Measurements from ENCODE around the gene ATP6AP1. TPM values are rescaled to one million over a fixed set of nuclear protein-coding genes. Genes with fewer than 3 reads are reported as not detected.
A peak's percentile ranks its signal among the peaks of the same experiment; 100 is the strongest.

ATP6AP1 gene
- total and polyA plus RNA-seq, 10 of the 15 experiments (the other 5 are each of a cell fraction or from before 2014, with no cell fraction given): 4.5 to 56.4 (median 32.0) TPM

DNA sequence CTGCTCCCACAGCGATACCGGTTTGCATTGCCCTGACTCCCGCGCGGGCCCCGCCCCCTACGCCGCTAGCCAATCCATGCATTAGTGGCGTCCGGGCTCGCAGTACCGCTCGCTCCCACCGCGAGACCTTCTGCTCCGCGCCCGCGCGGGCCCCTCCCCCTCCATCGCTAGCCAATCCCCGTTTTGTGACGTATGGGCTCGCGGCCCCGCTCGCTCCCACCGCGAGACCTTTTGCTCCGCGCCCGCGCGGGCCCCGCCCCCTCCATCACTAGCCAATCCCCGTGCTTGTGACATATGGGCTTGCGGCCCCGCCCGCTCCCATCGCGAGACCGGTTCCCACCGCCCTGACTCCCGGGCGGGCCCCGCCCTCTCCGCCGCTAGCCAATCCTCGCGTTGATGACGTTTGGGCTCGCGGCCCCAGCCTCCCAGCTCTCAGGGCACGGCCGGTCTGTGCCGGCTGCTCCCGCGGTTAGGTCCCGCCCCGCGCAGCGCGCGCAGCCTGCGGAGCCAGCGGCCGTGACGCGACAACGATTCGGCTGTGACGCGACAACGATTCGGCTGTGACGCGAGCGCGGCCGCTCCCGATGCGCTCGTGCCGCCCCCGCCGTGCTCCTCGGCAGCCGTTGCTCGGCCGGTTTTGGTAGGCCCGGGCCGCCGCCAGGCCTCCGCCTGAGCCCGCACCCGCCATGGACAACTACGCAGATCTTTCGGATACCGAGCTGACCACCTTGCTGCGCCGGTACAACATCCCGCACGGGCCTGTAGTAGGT is 49.5 kb upstream of the ATP6AP1 start, which contains the start of gene EMD (continued):
- TF ChIP-seq, protein P1, sequence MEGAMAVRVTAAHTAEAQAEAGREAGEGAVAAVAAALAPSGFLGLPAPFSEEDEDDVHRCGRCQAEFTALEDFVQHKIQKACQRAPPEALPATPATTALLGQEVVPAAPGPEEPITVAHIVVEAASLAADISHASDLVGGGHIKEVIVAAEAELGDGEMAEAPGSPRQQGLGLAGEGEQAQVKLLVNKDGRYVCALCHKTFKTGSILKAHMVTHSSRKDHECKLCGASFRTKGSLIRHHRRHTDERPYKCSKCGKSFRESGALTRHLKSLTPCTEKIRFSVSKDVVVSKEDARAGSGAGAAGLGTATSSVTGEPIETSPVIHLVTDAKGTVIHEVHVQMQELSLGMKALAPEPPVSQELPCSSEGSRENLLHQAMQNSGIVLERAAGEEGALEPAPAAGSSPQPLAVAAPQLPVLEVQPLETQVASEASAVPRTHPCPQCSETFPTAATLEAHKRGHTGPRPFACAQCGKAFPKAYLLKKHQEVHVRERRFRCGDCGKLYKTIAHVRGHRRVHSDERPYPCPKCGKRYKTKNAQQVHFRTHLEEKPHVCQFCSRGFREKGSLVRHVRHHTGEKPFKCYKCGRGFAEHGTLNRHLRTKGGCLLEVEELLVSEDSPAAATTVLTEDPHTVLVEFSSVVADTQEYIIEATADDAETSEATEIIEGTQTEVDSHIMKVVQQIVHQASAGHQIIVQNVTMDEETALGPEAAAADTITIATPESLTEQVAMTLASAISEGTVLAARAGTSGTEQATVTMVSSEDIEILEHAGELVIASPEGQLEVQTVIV (IDR thresholded peaks at IDR 0.05; ENCODE audit: borderline replicate concordance, partially characterized antibody): no peak
- TF ChIP-seq GATAD2B (conservative IDR thresholded peaks at IDR 0.05; ENCODE audit: low read depth) (peak; percentile 72), BACH1 (IDR thresholded peaks at IDR 0.05; ENCODE audit: borderline replicate concordance) (peak; percentile 78), HDGF (IDR thresholded peaks at IDR 0.05) (peak; percentile 91), NRF1 (conservative IDR thresholded peaks at IDR 0.05; ENCODE audit: low read depth, low read length) (peak; percentile 49), KLF5 (IDR thresholded peaks at IDR 0.05; ENCODE audit: partially characterized antibody) (no peak), NR2F1 (conservative IDR thresholded peaks at IDR 0.05) (0 out of 2 replicates have a peak, but pooled peaks have one; percentile 22), SUZ12 (IDR thresholded peaks at IDR 0.05; ENCODE audit: unreplicated experiment) (no peak), RUNX3 (IDR thresholded peaks at IDR 0.05; ENCODE audit: low read length) (peak; percentile 5), SREBF1 (IDR thresholded peaks at IDR 0.05; ENCODE audit: low read length) (no peak), SPI1 (IDR thresholded peaks at IDR 0.05; ENCODE audit: borderline replicate concordance, insufficient read depth, low read depth, low read length) (no peak), POLR2AphosphoS2 (IDR thresholded peaks at IDR 0.05; ENCODE audit: low read depth, low read length) (0 out of 2 replicates have a peak, but pooled peaks have one; percentile 14), ZNF207 (IDR thresholded peaks at IDR 0.05; ENCODE audit: borderline replicate concordance) (0 out of 2 replicates have a peak, but pooled peaks have one; percentile 75), ATF7 (IDR thresholded peaks at IDR 0.05; ENCODE audit: low read depth) (0 out of 2 replicates have a peak, but pooled peaks have one; percentile 20), PAX5 (IDR thresholded peaks at IDR 0.05; ENCODE audit: borderline replicate concordance, low read depth, low read length) (peak; percentile 91), IKZF2 (IDR thresholded peaks at IDR 0.05) (no peak)
- TF ChIP-seq, protein P2, sequence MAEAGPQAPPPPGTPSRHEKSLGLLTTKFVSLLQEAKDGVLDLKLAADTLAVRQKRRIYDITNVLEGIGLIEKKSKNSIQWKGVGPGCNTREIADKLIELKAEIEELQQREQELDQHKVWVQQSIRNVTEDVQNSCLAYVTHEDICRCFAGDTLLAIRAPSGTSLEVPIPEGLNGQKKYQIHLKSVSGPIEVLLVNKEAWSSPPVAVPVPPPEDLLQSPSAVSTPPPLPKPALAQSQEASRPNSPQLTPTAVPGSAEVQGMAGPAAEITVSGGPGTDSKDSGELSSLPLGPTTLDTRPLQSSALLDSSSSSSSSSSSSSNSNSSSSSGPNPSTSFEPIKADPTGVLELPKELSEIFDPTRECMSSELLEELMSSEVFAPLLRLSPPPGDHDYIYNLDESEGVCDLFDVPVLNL (IDR thresholded peaks at IDR 0.05; ENCODE audit: low read depth, low read length): peak; percentile 69
- TF ChIP-seq, protein P3, sequence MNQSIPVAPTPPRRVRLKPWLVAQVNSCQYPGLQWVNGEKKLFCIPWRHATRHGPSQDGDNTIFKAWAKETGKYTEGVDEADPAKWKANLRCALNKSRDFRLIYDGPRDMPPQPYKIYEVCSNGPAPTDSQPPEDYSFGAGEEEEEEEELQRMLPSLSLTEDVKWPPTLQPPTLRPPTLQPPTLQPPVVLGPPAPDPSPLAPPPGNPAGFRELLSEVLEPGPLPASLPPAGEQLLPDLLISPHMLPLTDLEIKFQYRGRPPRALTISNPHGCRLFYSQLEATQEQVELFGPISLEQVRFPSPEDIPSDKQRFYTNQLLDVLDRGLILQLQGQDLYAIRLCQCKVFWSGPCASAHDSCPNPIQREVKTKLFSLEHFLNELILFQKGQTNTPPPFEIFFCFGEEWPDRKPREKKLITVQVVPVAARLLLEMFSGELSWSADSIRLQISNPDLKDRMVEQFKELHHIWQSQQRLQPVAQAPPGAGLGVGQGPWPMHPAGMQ (IDR thresholded peaks at IDR 0.05; ENCODE audit: borderline replicate concordance): 0 out of 2 replicates have a peak, but pooled peaks have one; percentile 35
- TF ChIP-seq, protein P4, sequence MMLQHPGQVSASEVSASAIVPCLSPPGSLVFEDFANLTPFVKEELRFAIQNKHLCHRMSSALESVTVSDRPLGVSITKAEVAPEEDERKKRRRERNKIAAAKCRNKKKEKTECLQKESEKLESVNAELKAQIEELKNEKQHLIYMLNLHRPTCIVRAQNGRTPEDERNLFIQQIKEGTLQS (IDR thresholded peaks at IDR 0.05; ENCODE audit: borderline replicate concordance, extremely low read depth, low read depth, low read length): no peak
- TF ChIP-seq, protein P5, sequence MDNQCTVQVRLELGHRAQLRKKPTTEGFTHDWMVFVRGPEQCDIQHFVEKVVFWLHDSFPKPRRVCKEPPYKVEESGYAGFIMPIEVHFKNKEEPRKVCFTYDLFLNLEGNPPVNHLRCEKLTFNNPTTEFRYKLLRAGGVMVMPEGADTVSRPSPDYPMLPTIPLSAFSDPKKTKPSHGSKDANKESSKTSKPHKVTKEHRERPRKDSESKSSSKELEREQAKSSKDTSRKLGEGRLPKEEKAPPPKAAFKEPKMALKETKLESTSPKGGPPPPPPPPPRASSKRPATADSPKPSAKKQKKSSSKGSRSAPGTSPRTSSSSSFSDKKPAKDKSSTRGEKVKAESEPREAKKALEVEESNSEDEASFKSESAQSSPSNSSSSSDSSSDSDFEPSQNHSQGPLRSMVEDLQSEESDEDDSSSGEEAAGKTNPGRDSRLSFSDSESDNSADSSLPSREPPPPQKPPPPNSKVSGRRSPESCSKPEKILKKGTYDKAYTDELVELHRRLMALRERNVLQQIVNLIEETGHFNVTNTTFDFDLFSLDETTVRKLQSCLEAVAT (IDR thresholded peaks at IDR 0.05): no peak
- TF ChIP-seq, protein P6, sequence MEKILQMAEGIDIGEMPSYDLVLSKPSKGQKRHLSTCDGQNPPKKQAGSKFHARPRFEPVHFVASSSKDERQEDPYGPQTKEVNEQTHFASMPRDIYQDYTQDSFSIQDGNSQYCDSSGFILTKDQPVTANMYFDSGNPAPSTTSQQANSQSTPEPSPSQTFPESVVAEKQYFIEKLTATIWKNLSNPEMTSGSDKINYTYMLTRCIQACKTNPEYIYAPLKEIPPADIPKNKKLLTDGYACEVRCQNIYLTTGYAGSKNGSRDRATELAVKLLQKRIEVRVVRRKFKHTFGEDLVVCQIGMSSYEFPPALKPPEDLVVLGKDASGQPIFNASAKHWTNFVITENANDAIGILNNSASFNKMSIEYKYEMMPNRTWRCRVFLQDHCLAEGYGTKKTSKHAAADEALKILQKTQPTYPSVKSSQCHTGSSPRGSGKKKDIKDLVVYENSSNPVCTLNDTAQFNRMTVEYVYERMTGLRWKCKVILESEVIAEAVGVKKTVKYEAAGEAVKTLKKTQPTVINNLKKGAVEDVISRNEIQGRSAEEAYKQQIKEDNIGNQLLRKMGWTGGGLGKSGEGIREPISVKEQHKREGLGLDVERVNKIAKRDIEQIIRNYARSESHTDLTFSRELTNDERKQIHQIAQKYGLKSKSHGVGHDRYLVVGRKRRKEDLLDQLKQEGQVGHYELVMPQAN (conservative IDR thresholded peaks at IDR 0.05): 0 out of 2 replicates have a peak, but pooled peaks have one; percentile 61

Measured in GM12878 (cell line).